Keratinocyte (primary cell): ENCODE data around the gene PLK5. TPM values are rescaled to one million over a fixed set of nuclear protein-coding genes. Genes with fewer than 3 reads are reported as not detected.

Experiments used
- DNase-seq: peaks from one replicate; pipeline ENCODE4 v3.0.0-alpha.2; 2011; ENCODE audit warnings: low read depth, missing footprints, low spot score
- FAIRE-seq: peaks from 2 replicates; lab custom pipeline; 2011; peaks lifted over from hg19 to GRCh38; lab: Jason Lieb, UNC
- H2AFZ ChIP-seq: 2 replicates; pipeline ENCODE4 v1.6.0; 2012; ENCODE audit warnings: low read length, control low read depth, inconsistent platforms; ENCODE audit not compliant: control insufficient read depth
- H3K27ac ChIP-seq: 2 replicates; pipeline ENCODE4 v1.5.1; 2011; ENCODE audit warnings: low read length; ENCODE audit not compliant: control insufficient read depth, insufficient read depth
- H3K27me3 ChIP-seq: 3 replicates; pipeline ENCODE4 v1.6.0; 2011; ENCODE audit warnings: low read length; ENCODE audit not compliant: control insufficient read depth, insufficient read depth; ENCODE audit errors: extremely low read depth
- H3K36me3 ChIP-seq, 2 experiments: 2 replicates in 1 of 2; 3 replicates in 1 of 2; pipeline ENCODE4 v1.5.1; 2011; ENCODE audit warnings: low read length in 2 of 2, mild to moderate bottlenecking in 1 of 2; ENCODE audit not compliant: control insufficient read depth in 2 of 2, insufficient read depth in 2 of 2; ENCODE audit errors: extremely low read depth in 1 of 2
- H3K4me1 ChIP-seq: 3 replicates; pipeline ENCODE4 v1.5.1; 2011; ENCODE audit warnings: low read length; ENCODE audit not compliant: control insufficient read depth, insufficient read depth; ENCODE audit errors: extremely low read depth
- H3K4me2 ChIP-seq: 3 replicates; pipeline ENCODE4 v1.6.0; 2011; ENCODE audit warnings: low read depth, low read length; ENCODE audit not compliant: control insufficient read depth, insufficient read depth; ENCODE audit errors: extremely low read depth
- H3K4me3 ChIP-seq, 3 experiments: fragments of 200-600 bp in 1 of 3; sonication (generic) in 1 of 3; 2 replicates in 2 of 3; 3 replicates in 1 of 3; pipeline ENCODE4 v1.5.1; 2011 to 2016; ENCODE audit warnings: low read length in 3 of 3, mild to moderate bottlenecking in 3 of 3, control low read depth in 2 of 3, inconsistent platforms in 1 of 3, low read depth in 1 of 3, mixed read lengths in 1 of 3, mixed run types in 1 of 3, moderate library complexity in 1 of 3; ENCODE audit not compliant: control insufficient read depth in 2 of 3, insufficient read depth in 2 of 3; ENCODE audit errors: extremely low read depth in 1 of 3
- H3K79me2 ChIP-seq: 2 replicates; pipeline ENCODE4 v1.6.0; 2012; ENCODE audit warnings: low read length; ENCODE audit not compliant: control insufficient read depth, insufficient read depth
- H3K9ac ChIP-seq: 3 replicates; pipeline ENCODE4 v1.6.0; 2011; ENCODE audit warnings: low read length; ENCODE audit not compliant: control insufficient read depth, insufficient read depth; ENCODE audit errors: extremely low read depth
- H3K9me1 ChIP-seq: 3 replicates; pipeline ENCODE4 v1.6.0; 2011; ENCODE audit warnings: low read length; ENCODE audit not compliant: control insufficient read depth, insufficient read depth; ENCODE audit errors: extremely low read depth
- H3K9me3 ChIP-seq: 2 replicates; pipeline ENCODE4 v1.5.1; 2012; ENCODE audit warnings: low read depth, low read length; ENCODE audit not compliant: control insufficient read depth
- H4K20me1 ChIP-seq: 3 replicates; pipeline ENCODE4 v1.6.0; 2011; ENCODE audit warnings: low read length; ENCODE audit not compliant: control insufficient read depth, insufficient read depth; ENCODE audit errors: extremely low read depth
- EZH2 ChIP-seq: IDR thresholded peaks from one replicate; pipeline ENCODE4 v1.6.1; 2012; ENCODE audit warnings: inconsistent platforms, mild to moderate bottlenecking, low read length, moderate library complexity
- dilution Hi-C: fragments of 300-500 bp; cut with MboI; formaldehyde crosslinking; loops from one replicate; pipeline ENCODE4 v1.7.0; 2020; ENCODE audit warnings: low sequenced_read_pairs; ENCODE audit not compliant: extremely low pct_ligation_motif_present
- polyA plus RNA-seq, 5 experiments: library from polyadenylated mRNA; depleted of rRNA in 3 of 5; stranded (reverse) in 3 of 5; stranded (forward) in 1 of 5; unstranded in 1 of 5; fragments of >200 nt; gene quantifications; 1 replicate in 1 of 5; 2 replicates in 3 of 5; 3 replicates in 1 of 5; pipeline versions ENCODE4 v1.2.1 to v1.2.3, GENCODE V29; 2011 to 2012; ENCODE audit warnings: missing spikeins in 2 of 5, low read depth in 1 of 5, low replicate concordance in 1 of 5
- TF ChIP-seq, protein P1 (sequence below), 3 experiments: IDR thresholded peaks in 1 of 3; conservative IDR thresholded peaks in 1 of 3; optimal IDR thresholded peaks in 1 of 3; 2 replicates in 2 of 3; 3 replicates in 1 of 3; pipeline versions ENCODE3 to v1.5.1; 2011; ENCODE audit warnings: low read length in 3 of 3, mild to moderate bottlenecking in 3 of 3, moderate library complexity in 2 of 3, control low read depth in 1 of 3, inconsistent platforms in 1 of 3; ENCODE audit not compliant: insufficient read depth in 2 of 3; ENCODE audit errors: extremely low read depth in 1 of 3

PLK5 gene
- polyA plus RNA-seq, 1 donor (not counting 4 experiments of a cell fraction or from before 2014, with no cell fraction given) = 0.05 TPM

DNA sequence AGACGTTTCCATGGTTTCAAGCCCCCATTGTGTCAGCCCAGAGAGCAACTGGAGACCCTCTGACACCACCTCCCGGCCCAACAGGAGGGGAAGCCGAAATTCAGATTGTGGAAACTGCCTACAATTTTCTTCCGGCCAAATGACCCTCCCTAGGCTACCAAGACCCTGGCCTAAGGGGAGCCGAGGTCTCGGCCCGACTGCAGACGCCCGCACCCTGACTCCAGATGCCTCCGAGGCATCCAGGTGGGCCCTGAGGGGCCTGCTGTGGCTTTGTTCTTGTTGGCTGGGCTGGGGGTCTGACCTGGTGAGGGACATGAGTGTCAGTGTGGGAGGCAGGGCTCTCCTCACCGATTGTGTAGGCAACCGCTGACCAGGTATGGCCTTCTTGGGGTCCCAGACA is 34.7 kb downstream of the PLK5 start:
- no peaks in the 10 kb centered on the region for H3K9me3 ChIP-seq
- no peaks in the 10 kb centered on the region for H3K4me1 ChIP-seq
- H3K9ac ChIP-seq = no peak overlapping the region
- H2AFZ ChIP-seq = no peak overlapping the region
- peaks cover 0 to 6% of the 10 kb centered on the region in 2 experiments for H3K36me3 ChIP-seq
- no peaks in the 10 kb centered on the region for H3K27me3 ChIP-seq
- no peak overlapping the region for H3K27ac ChIP-seq
- no peak overlapping the region for H3K4me2 ChIP-seq
- no peak overlapping the region for H3K4me3 ChIP-seq
- H3K9me1 ChIP-seq = no peaks in the 10 kb centered on the region
- dilution Hi-C loops = no loop called here
- H4K20me1 ChIP-seq = no peaks in the 10 kb centered on the region
- DNase-seq (no peak), FAIRE-seq (no peak)
- peaks cover 18% of the 10 kb centered on the region for H3K79me2 ChIP-seq
- TF ChIP-seq EZH2 = no peak
- TF ChIP-seq, protein P1, sequence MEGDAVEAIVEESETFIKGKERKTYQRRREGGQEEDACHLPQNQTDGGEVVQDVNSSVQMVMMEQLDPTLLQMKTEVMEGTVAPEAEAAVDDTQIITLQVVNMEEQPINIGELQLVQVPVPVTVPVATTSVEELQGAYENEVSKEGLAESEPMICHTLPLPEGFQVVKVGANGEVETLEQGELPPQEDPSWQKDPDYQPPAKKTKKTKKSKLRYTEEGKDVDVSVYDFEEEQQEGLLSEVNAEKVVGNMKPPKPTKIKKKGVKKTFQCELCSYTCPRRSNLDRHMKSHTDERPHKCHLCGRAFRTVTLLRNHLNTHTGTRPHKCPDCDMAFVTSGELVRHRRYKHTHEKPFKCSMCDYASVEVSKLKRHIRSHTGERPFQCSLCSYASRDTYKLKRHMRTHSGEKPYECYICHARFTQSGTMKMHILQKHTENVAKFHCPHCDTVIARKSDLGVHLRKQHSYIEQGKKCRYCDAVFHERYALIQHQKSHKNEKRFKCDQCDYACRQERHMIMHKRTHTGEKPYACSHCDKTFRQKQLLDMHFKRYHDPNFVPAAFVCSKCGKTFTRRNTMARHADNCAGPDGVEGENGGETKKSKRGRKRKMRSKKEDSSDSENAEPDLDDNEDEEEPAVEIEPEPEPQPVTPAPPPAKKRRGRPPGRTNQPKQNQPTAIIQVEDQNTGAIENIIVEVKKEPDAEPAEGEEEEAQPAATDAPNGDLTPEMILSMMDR (optimal IDR thresholded peaks at IDR 0.05 in 1 of 3, IDR thresholded peaks at IDR 0.05 in 1 of 3, conservative IDR thresholded peaks at IDR 0.05 in 1 of 3; ENCODE audit: extremely low read depth in 1 of 3, insufficient read depth in 2 of 3, low read length in 3 of 3) = no peak

- no peaks in the 10 kb centered on the region for H3K9me1 ChIP-seq
- no peaks in the 10 kb centered on the region for H3K27me3 ChIP-seq
- H3K4me3 ChIP-seq = no peak overlapping the region
- H3K9ac ChIP-seq = no peak overlapping the region
- TF ChIP-seq EZH2 = no peak
- TF ChIP-seq, protein P1 (optimal IDR thresholded peaks at IDR 0.05 in 1 of 3, IDR thresholded peaks at IDR 0.05 in 1 of 3, conservative IDR thresholded peaks at IDR 0.05 in 1 of 3; ENCODE audit: extremely low read depth in 1 of 3, insufficient read depth in 2 of 3, low read length in 3 of 3) = no peak
- no peaks in the 10 kb centered on the region for H3K9me3 ChIP-seq
- no peak overlapping the region for H3K4me2 ChIP-seq
- FAIRE-seq = no peak
- no peak overlapping the region for H2AFZ ChIP-seq
- dilution Hi-C loops = no loop called here
- H3K36me3 ChIP-seq = peaks cover 0 to 4% of the 10 kb centered on the region in 2 experiments
- H3K79me2 ChIP-seq = peaks cover 21% of the 10 kb centered on the region
- H4K20me1 ChIP-seq = no peaks in the 10 kb centered on the region
- no peaks in the 10 kb centered on the region for H3K4me1 ChIP-seq
- no peak for DNase-seq
- no peak overlapping the region for H3K27ac ChIP-seq
These were observed 36.5 kb downstream of the PLK5 start for GRCh38 chr19:1560286-1560882.
